Stimulated activated naive CD4-positive, alpha-beta T cell (primary cell): ENCODE results near the gene TBC1D1.

ENCODE experiments used
- DNase-seq, 6 experiments: peaks; one replicate each; lab custom pipeline; 2025; lab: John Stamatoyannopoulos, UW

The TBC1D1 gene

GRCh38 chr4:38149472-38149996, 258.6 kb downstream of the TBC1D1 start:
- no peak for DNase-seq

GRCh38 chr4:38149997-38150671, 259.2 kb downstream of the TBC1D1 start:
- DNase-seq = no peak

GRCh38 chr4:38150766-38151165, 259.9 kb downstream of the TBC1D1 start:
- no peak for DNase-seq

- DNase-seq = no peak
Observed at GRCh38 chr4:38151873-38152272, 261.0 kb downstream of the TBC1D1 start.

- DNase-seq = no peak
Observed at GRCh38 chr4:38152305-38152704, 261.4 kb downstream of the TBC1D1 start.

GRCh38 chr4:38152721-38153386, 262.0 kb downstream of the TBC1D1 start:
- DNase-seq = no peak

GRCh38 chr4:38153387-38153760, 262.5 kb downstream of the TBC1D1 start:
- no peak for DNase-seq

- DNase-seq = no peak
Observed at GRCh38 chr4:38154252-38154651, 263.4 kb downstream of the TBC1D1 start.

GRCh38 chr4:38154681-38155588, 264.1 kb downstream of the TBC1D1 start:
- DNase-seq = peak in 2 of 6 experiments; percentile 3 to 16

GRCh38 chr4:38155589-38156294, 264.9 kb downstream of the TBC1D1 start:
- no peak for DNase-seq

- DNase-seq = no peak
Observed at GRCh38 chr4:38157592-38157991, 266.7 kb downstream of the TBC1D1 start.

GRCh38 chr4:38160487-38161207, 269.8 kb downstream of the TBC1D1 start:
- DNase-seq = peak in 4 of 6 experiments; percentile 7 to 51 (median 31)

GRCh38 chr4:38161208-38162113, 270.6 kb downstream of the TBC1D1 start:
- DNase-seq = no peak

- DNase-seq = no peak
Observed at GRCh38 chr4:38162240-38162784, 271.4 kb downstream of the TBC1D1 start.

GRCh38 chr4:38163216-38164006, 272.5 kb downstream of the TBC1D1 start:
- no peak for DNase-seq

GRCh38 chr4:38164346-38164745, 273.5 kb downstream of the TBC1D1 start:
- DNase-seq = no peak

- no peak for DNase-seq
Observed at GRCh38 chr4:38166082-38166481, 275.2 kb downstream of the TBC1D1 start.

- no peak for DNase-seq
Observed at GRCh38 chr4:38166768-38167167, 275.9 kb downstream of the TBC1D1 start.

GRCh38 chr4:38167973-38168372, 277.1 kb downstream of the TBC1D1 start:
- no peak for DNase-seq
